Neuronal stem cell (in vitro differentiated cells): ENCODE measurements around the gene GINS1.
A peak's percentile ranks its signal among the peaks of the same experiment; 100 is the strongest.
"Not testable (repeated sequence)": the region's sequence is repeated elsewhere in the genome, so short reads cannot be mapped to it uniquely, and the experiment has no call there.

Experiments used
- DNase-seq: peaks from one replicate; pipeline ENCODE4 v3.0.0-alpha.2; 2013; ENCODE audit warnings: low spot score
- H2AFZ ChIP-seq: one replicate; pipeline ENCODE4 v1.6.1; 2013; ENCODE audit warnings: mild to moderate bottlenecking, low read length, inconsistent platforms
- H2AK5ac ChIP-seq: 2 replicates; pipeline ENCODE4 v1.6.1; 2013; ENCODE audit warnings: low read depth, mild to moderate bottlenecking, inconsistent platforms, low read length, moderate library complexity, mixed read lengths
- H2BK120ac ChIP-seq: 2 replicates; pipeline ENCODE4 v1.6.1; 2013; ENCODE audit warnings: low read depth, mild to moderate bottlenecking, inconsistent platforms, low read length, moderate library complexity, mixed read lengths
- H2BK12ac ChIP-seq: one replicate; pipeline ENCODE4 v1.6.1; 2013; ENCODE audit warnings: low read length, inconsistent platforms
- H2BK15ac ChIP-seq: 2 replicates; pipeline ENCODE4 v1.6.1; 2013; ENCODE audit warnings: mild to moderate bottlenecking, low read length, inconsistent platforms, mixed read lengths
- H2BK5ac ChIP-seq: one replicate; pipeline ENCODE4 v1.6.1; 2013; ENCODE audit warnings: inconsistent platforms, mild to moderate bottlenecking, low read length, moderate library complexity
- H3K14ac ChIP-seq: one replicate; pipeline ENCODE4 v1.6.1; 2013; ENCODE audit warnings: low read length, inconsistent platforms
- H3K18ac ChIP-seq: 2 replicates; pipeline ENCODE4 v1.6.1; 2013; ENCODE audit warnings: low read length, inconsistent platforms
- H3K23ac ChIP-seq: 2 replicates; pipeline ENCODE4 v1.6.1; 2013; ENCODE audit warnings: low read depth, mild to moderate bottlenecking, mixed read lengths, low read length, inconsistent platforms; ENCODE audit not compliant: poor library complexity
- H3K27ac ChIP-seq: replicated peaks from 3 replicates; pipeline ENCODE4 v1.5.1; 2013; ENCODE audit warnings: low read length, inconsistent platforms
- H3K27me3 ChIP-seq, 3 experiments: 2 replicates each; pipeline ENCODE4 v1.6.1; 2013; ENCODE audit warnings: low read length in 3 of 3, mild to moderate bottlenecking in 2 of 3, inconsistent platforms in 1 of 3, low read depth in 1 of 3, mixed read lengths in 1 of 3, moderate library complexity in 1 of 3; ENCODE audit not compliant: control insufficient read depth in 3 of 3, insufficient read depth in 3 of 3
- H3K36me3 ChIP-seq, 2 donors: replicated peaks in 1 of 2; 2 replicates each; pipeline ENCODE4 v1.6.1; 2013; ENCODE audit warnings: low read length in 2 of 2; ENCODE audit not compliant: control insufficient read depth in 2 of 2, insufficient read depth in 2 of 2
- H3K4ac ChIP-seq: 2 replicates; pipeline ENCODE4 v1.6.1; 2013; ENCODE audit warnings: inconsistent platforms, mild to moderate bottlenecking, low read length, moderate library complexity
- H3K4me1 ChIP-seq, 2 donors: 1 replicate in 1 of 2; 2 replicates in 1 of 2; pipeline ENCODE4 v1.6.1; 2013; ENCODE audit warnings: low read length in 2 of 2, low read depth in 1 of 2; ENCODE audit not compliant: control insufficient read depth in 2 of 2, insufficient read depth in 1 of 2
- H3K4me2 ChIP-seq: one replicate; pipeline ENCODE4 v1.6.1; 2013; ENCODE audit warnings: mild to moderate bottlenecking, low read length, inconsistent platforms; ENCODE audit not compliant: insufficient read depth, poor library complexity, severe bottlenecking
- H3K4me3 ChIP-seq, 2 donors: 2 replicates each; pipeline ENCODE4 v1.5.1; 2013; ENCODE audit warnings: low read length in 2 of 2, mild to moderate bottlenecking in 2 of 2, inconsistent platforms in 1 of 2, moderate library complexity in 1 of 2
- H3K79me1 ChIP-seq: one replicate; pipeline ENCODE4 v1.6.1; 2013; ENCODE audit warnings: low read depth, mild to moderate bottlenecking, inconsistent platforms, low read length, moderate library complexity
- H3K9ac ChIP-seq: one replicate; pipeline ENCODE4 v1.6.1; 2013; ENCODE audit warnings: mild to moderate bottlenecking, low read depth, low read length, inconsistent platforms; ENCODE audit not compliant: poor library complexity
- H3K9me3 ChIP-seq, 2 donors: replicated peaks in 1 of 2; 2 replicates each; pipeline versions ENCODE3 to v1.6.1; 2013; ENCODE audit warnings: low read length in 2 of 2, mild to moderate bottlenecking in 2 of 2, inconsistent platforms in 1 of 2, low read depth in 1 of 2, mixed read lengths in 1 of 2, moderate library complexity in 1 of 2; ENCODE audit not compliant: control insufficient read depth in 2 of 2, insufficient read depth in 1 of 2
- H4K8ac ChIP-seq: one replicate; pipeline ENCODE4 v1.6.1; 2013; ENCODE audit warnings: low read depth, mild to moderate bottlenecking, inconsistent platforms, low read length, moderate library complexity
- H4K91ac ChIP-seq: one replicate; pipeline ENCODE4 v1.6.1; 2013; ENCODE audit warnings: low read length, low read depth, mild to moderate bottlenecking, inconsistent platforms; ENCODE audit not compliant: poor library complexity
- whole genome bisulfite sequencing, 2 donors: extraction: QIAGEN DNeasy Blood & Tissue Kit; methylation state at CpG; one replicate each; pipeline ENCODE4 v1.1.7; 2013; ENCODE audit warnings: missing lambda C conversion rate in 2 of 2, mixed read lengths in 1 of 2; ENCODE audit not compliant: insufficient read length in 2 of 2, insufficient replicate concordance in 1 of 2; ENCODE audit errors: extremely low coverage in 2 of 2; 5-methylcytosine and 5-hydroxymethylcytosine counted together

GINS1 gene

GRCh38 chr20:25470045-25470444, 62.6 kb downstream of the GINS1 start:
- no peak overlapping the region for H4K91ac ChIP-seq
- no peak overlapping the region for H4K8ac ChIP-seq
- H3K9me3 ChIP-seq, result no peaks in the 10 kb centered on the region
- no peak overlapping the region for H2BK5ac ChIP-seq
- H3K18ac ChIP-seq, result no peak overlapping the region
- DNase-seq, result peak; percentile 23
- H2BK12ac ChIP-seq, result no peak overlapping the region
- no peak overlapping the region for H2BK120ac ChIP-seq
- no peak overlapping the region for H3K14ac ChIP-seq
- H2BK15ac ChIP-seq, result no peak overlapping the region
- H3K9ac ChIP-seq, result no peak overlapping the region
- H3K27me3 ChIP-seq, result peaks cover 0 to 1% (median 0%) of the 10 kb centered on the region in 3 experiments
- peaks cover 24 to 93% of the 10 kb centered on the region in 2 donors for H3K36me3 ChIP-seq
- no peak overlapping the region for H2AK5ac ChIP-seq
- no peak overlapping the region for H3K4ac ChIP-seq
- no peaks in the 10 kb centered on the region for H3K79me1 ChIP-seq
- H3K4me3 ChIP-seq, result no peak overlapping the region
- H3K4me1 ChIP-seq, result no peaks in the 10 kb centered on the region
- no peak overlapping the region for H3K27ac ChIP-seq
- no peak overlapping the region for H2AFZ ChIP-seq
- WGBS, 2 donors, result no CpG with 5 or more reads among the region's 13 CpGs
- no peak overlapping the region for H3K4me2 ChIP-seq
- H3K23ac ChIP-seq, result no peak overlapping the region

- H3K9me3 ChIP-seq, result no peaks in the 10 kb centered on the region
- no peak overlapping the region for H2BK120ac ChIP-seq
- no CpG with 5 or more reads among the region's 7 CpGs for WGBS, 2 donors
- no peak overlapping the region for H3K18ac ChIP-seq
- no peak overlapping the region for H2BK15ac ChIP-seq
- no peak for DNase-seq
- H2AK5ac ChIP-seq, result no peak overlapping the region
- no peak overlapping the region for H3K4me2 ChIP-seq
- H4K8ac ChIP-seq, result no peak overlapping the region
- no peak overlapping the region for H4K91ac ChIP-seq
- no peak overlapping the region for H3K4ac ChIP-seq
- no peaks in the 10 kb centered on the region for H3K4me1 ChIP-seq
- H3K36me3 ChIP-seq, result peaks cover 21 to 92% of the 10 kb centered on the region in 2 donors
- no peak overlapping the region for H2BK12ac ChIP-seq
- no peak overlapping the region for H3K9ac ChIP-seq
- no peak overlapping the region for H3K14ac ChIP-seq
- no peak overlapping the region for H2AFZ ChIP-seq
- H3K27me3 ChIP-seq, result peaks cover 0 to 1% (median 0%) of the 10 kb centered on the region in 3 experiments
- no peaks in the 10 kb centered on the region for H3K79me1 ChIP-seq
- no peak overlapping the region for H3K4me3 ChIP-seq
- H2BK5ac ChIP-seq, result no peak overlapping the region
- no peak overlapping the region for H3K23ac ChIP-seq
- H3K27ac ChIP-seq, result no peak overlapping the region
These were observed 63.5 kb downstream of the GINS1 start for GRCh38 chr20:25471020-25471419.

- not testable (repeated sequence) for H2BK120ac ChIP-seq, H2AFZ ChIP-seq, H3K9ac ChIP-seq, H3K4me3 ChIP-seq, H2BK5ac ChIP-seq, H3K4me2 ChIP-seq, H4K8ac ChIP-seq, H3K23ac ChIP-seq, H3K79me1 ChIP-seq, H2BK12ac ChIP-seq, H3K9me3 ChIP-seq, H3K27me3 ChIP-seq, DNase-seq, H3K14ac ChIP-seq, H3K4ac ChIP-seq, H2AK5ac ChIP-seq, H2BK15ac ChIP-seq, H3K18ac ChIP-seq, H4K91ac ChIP-seq, H3K4me1 ChIP-seq, H3K27ac ChIP-seq
- H3K36me3 ChIP-seq, result peaks cover 17 to 90% of the 10 kb centered on the region in 2 donors
- no CpG with 5 or more reads among the region's 2 CpGs for WGBS, 2 donors
These were observed 65.8 kb downstream of the GINS1 start for GRCh38 chr20:25473297-25473696.

- Histone ChIP-seq H3K4me3 (no peak overlapping the region), H4K91ac (no peak overlapping the region), H3K23ac (peak overlapping the region; percentile 27), H2AK5ac (no peak overlapping the region), H3K9me3 (peaks cover 0 to 2% of the 10 kb centered on the region in 2 donors), H3K27ac (no peak overlapping the region), H3K18ac (no peak overlapping the region), H3K14ac (no peak overlapping the region), H3K9ac (peak overlapping the region; percentile 68), H3K4me2 (no peak overlapping the region), H3K36me3 (peaks cover 18 to 91% of the 10 kb centered on the region in 2 donors), H2BK5ac (no peak overlapping the region), H3K27me3 (peaks cover 0 to 1% (median 0%) of the 10 kb centered on the region in 3 experiments), H2BK15ac (no peak overlapping the region), H3K4me1 (no peaks in the 10 kb centered on the region), H4K8ac (no peak overlapping the region), H2AFZ (no peak overlapping the region), H2BK120ac (no peak overlapping the region), H2BK12ac (no peak overlapping the region), H3K79me1 (no peaks in the 10 kb centered on the region), H3K4ac (no peak overlapping the region)
- no peak for DNase-seq
- WGBS, 2 donors, result no CpG with 5 or more reads among the region's 52 CpGs
These were observed 68.9 kb downstream of the GINS1 start for GRCh38 chr20:25476106-25477013.
